Epithelial cell of esophagus (primary cell): ENCODE measurements around the gene KCNE4.

Experiments used
- DNase-seq: peaks from one replicate; pipeline ENCODE4 v3.0.0; 2010; ENCODE audit warnings: low read depth
- H3K4me3 ChIP-seq: 2 replicates; pipeline ENCODE4 v1.5.1; 2011; ENCODE audit warnings: mild to moderate bottlenecking, low read length, control low read depth
- TF ChIP-seq, protein P1 (sequence below): IDR thresholded peaks from 2 replicates; pipeline ENCODE4 v1.5.1; 2011; ENCODE audit warnings: low read depth, mild to moderate bottlenecking, low read length, control low read depth, inconsistent platforms; ENCODE audit not compliant: insufficient read depth; ENCODE audit errors: missing control alignments

The KCNE4 gene

DNA sequence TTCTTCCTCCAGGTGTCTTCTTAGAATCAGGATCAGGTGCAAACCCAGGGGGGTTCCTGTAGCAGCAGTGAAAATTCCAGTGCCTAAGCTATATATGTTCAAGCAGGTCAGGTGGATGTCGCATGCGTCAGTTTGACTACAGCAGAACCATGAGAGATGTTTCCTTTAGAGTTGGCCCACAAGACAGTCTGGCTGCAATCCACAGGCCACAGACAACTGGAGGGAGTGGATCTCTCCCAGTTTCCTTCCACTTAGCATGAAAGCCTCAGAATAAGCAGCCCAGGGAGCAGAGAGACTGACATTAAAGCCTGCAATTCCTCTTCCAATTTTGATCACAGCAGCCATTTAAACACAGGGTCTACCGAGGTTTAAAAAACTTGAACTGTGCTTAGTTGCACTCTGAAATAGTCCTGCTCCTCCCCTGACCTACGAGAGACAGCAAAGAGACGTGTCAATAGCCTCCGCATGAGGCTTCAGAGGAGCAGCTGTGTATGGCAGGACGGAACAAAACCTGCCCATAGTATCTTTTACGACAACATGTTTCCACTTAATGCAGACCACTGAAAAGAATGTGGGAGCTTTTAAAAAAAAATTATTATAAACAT is 988 bp upstream of the KCNE4 start:
- no peak for DNase-seq
- TF ChIP-seq, protein P1, sequence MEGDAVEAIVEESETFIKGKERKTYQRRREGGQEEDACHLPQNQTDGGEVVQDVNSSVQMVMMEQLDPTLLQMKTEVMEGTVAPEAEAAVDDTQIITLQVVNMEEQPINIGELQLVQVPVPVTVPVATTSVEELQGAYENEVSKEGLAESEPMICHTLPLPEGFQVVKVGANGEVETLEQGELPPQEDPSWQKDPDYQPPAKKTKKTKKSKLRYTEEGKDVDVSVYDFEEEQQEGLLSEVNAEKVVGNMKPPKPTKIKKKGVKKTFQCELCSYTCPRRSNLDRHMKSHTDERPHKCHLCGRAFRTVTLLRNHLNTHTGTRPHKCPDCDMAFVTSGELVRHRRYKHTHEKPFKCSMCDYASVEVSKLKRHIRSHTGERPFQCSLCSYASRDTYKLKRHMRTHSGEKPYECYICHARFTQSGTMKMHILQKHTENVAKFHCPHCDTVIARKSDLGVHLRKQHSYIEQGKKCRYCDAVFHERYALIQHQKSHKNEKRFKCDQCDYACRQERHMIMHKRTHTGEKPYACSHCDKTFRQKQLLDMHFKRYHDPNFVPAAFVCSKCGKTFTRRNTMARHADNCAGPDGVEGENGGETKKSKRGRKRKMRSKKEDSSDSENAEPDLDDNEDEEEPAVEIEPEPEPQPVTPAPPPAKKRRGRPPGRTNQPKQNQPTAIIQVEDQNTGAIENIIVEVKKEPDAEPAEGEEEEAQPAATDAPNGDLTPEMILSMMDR = no peak
- H3K4me3 ChIP-seq = no peak overlapping the region

DNA sequence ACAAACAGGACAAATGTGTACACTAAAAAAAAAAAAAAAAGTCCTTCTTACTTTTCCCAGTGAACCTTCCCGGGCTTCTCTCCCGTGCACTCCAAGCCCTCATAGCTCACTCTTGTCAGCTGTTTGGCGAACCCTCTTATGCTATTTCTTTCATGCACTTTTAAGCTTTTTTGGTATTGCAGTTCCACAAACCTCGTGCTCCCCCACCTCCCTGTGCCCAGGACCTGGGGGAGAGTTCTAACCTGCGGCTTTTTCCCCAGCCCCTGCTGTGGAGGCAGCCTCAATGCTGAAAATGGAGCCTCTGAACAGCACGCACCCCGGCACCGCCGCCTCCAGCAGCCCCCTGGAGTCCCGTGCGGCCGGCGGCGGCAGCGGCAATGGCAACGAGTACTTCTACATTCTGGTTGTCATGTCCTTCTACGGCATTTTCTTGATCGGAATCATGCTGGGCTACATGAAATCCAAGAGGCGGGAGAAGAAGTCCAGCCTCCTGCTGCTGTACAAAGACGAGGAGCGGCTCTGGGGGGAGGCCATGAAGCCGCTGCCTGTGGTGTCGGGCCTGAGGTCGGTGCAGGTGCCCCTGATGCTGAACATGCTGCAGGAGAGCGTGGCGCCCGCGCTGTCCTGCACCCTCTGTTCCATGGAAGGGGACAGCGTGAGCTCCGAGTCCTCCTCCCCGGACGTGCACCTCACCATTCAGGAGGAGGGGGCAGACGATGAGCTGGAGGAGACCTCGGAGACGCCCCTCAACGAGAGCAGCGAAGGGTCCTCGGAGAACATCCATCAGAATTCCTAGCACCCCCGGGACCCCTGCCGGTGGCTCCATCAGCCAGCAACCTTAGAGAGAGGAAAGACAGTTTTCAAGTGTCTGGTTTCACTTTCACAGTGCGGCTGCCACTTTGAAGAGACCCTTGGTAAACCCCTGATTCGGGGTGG is 826 bp downstream of the KCNE4 start:
- TF ChIP-seq, protein P1 = no peak
- no peak overlapping the region for H3K4me3 ChIP-seq
- no peak for DNase-seq

DNA sequence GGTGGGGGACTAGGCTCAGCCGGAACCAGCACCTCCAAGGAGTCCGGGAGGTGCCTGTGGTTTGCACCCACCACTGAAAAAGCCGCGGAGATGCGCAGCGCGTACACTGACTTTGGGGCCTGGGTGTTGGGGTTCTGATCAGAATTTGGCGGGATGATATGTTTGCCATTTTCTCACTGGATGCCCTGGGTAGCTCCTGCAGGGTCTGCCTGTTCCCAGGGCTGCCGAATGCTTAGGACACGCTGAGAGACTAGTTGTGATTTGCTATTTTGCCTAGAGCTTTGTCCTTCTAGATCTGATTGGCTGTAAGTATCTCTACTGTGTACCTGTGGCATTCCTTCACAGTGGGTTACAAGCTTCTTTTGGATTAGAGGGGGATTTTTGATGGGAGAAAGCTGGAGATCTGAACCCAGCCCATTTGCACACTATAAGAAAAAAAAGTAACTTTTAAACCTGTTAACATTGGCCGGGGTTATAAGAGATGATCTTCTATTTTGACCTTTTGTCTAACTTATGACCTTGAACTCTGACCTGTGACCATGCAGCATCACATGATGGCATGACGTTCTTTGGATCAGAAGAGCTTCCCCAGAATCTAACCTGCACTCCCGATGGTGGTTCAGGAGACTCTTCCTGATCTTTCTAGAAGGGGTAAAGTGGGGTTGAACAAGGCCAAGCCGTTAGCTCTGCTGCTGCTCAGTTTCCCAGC is 1.6 kb downstream of the KCNE4 start:
- DNase-seq = no peak
- no peak overlapping the region for H3K4me3 ChIP-seq
- TF ChIP-seq, protein P1 = no peak

DNA sequence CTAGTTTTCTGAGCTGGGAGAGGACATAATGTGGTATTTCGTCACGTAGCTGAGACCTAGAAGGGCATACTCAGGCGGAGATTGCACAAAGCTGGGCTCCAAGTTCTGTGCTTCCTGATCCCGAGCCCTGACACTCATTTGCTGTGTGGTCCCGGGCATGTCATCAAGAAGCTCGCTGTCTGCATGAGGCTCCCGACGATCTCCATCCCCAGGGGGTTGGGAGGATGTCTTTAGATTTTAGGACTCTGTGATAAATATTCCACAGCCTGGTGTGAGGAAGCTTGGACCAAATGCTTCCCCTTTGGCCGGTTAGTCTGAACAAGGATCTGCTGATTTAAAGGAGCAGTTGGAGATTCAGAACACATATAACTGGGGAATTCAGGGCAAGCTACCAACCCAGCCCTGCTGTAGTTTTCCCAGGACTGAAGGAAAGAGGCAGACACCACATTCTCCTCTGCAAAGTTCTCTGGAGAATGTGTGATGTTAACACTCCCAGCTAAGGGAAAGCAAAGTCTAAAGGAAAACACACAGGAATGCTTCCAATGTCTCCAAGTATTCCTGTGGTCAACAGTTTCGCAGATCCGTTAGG is 2.3 kb downstream of the KCNE4 start:
- TF ChIP-seq, protein P1 = no peak
- DNase-seq = no peak
- H3K4me3 ChIP-seq = no peak overlapping the region

DNA sequence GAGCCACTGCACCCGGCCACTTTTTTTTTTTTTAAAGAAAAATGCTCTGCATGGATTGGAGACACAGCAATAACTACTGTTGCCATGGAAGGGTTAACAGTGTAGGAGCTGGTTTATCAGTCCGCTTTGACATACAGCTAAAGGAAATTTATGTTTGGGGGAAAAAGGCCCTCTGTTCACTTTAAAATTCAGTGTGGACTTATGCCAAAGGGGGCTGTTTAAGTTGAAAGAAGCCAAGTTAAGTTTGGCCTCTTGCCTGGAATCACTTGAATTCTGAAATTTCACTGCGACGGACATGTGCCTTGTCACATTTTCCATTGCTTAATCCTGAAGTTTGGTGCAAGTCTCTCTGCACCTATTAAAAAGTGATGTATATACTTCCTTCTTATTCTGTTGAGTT is 3.1 kb downstream of the KCNE4 start:
- DNase-seq = no peak
- H3K4me3 ChIP-seq = no peak overlapping the region

DNA sequence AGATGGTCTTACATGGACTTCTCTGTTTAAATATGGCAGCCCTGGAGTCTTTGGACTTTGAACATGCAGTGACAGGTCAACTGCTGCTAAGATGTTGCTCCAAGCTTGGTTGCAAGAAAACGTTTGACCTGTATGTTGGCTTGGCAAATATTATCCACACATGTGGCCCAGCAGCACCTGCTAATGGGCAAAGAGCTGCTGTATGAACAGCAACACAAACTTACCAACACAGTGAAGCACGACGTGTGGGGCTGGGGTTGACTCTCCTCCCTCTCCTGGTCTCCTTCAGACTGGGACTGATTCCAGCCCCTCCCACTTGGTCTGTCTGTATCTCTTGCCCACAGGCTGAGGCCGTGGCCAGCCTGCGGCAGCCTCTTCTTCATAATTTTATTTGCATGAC is 3.8 kb downstream of the KCNE4 start:
- TF ChIP-seq, protein P1 = no peak
- DNase-seq = no peak
- no peak overlapping the region for H3K4me3 ChIP-seq

More for the DNA sequence above, 3.1 kb downstream of the KCNE4 start:
- TF ChIP-seq, protein P1 = no peak
